Vagina (tissue), 2 donors: ENCODE results near the gene ASAP3.

Experiments used
- CTCF ChIP-seq, 3 experiments: fragments of 450-650 bp in 2 of 3; fragments of 200-600 bp in 1 of 3; sonication (generic) in 1 of 3; IDR thresholded peaks; one replicate each; pipeline ENCODE4 v1.5.1; 2017 to 2019; ENCODE audit warnings: antibody characterized with exemption in 3 of 3, mild to moderate bottlenecking in 2 of 3, moderate library complexity in 2 of 3
- POLR2A ChIP-seq, 2 donors: fragments of 450-650 bp; IDR thresholded peaks; one replicate each; pipeline ENCODE4 v1.6.1; 2017; ENCODE audit warnings: antibody characterized with exemption in 2 of 2, mild to moderate bottlenecking in 2 of 2, moderate library complexity in 2 of 2
- POLR2AphosphoS5 ChIP-seq, 2 donors: sonication (generic); formaldehyde crosslinking; IDR thresholded peaks; one replicate each; pipeline ENCODE4 v1.9.0; 2017; ENCODE audit warnings: antibody characterized with exemption in 2 of 2, mild to moderate bottlenecking in 2 of 2, low read depth in 1 of 2; ENCODE audit not compliant: insufficient read depth in 1 of 2

GRCh38 chr1:23402286-23403037 lies 81.5 kb downstream of the ASAP3 start:
- no peak for TF ChIP-seq CTCF (IDR thresholded peaks at IDR 0.05)
- no peak for TF ChIP-seq POLR2AphosphoS5 (IDR thresholded peaks at IDR 0.05; ENCODE audit: insufficient read depth in 1 of 2, low read depth in 1 of 2)
- TF ChIP-seq POLR2A (IDR thresholded peaks at IDR 0.05), result no peak
